ENCODE measurements around the gene PSMA2. TPM values are rescaled to one million over a fixed set of nuclear protein-coding genes. Genes with fewer than 3 reads are reported as not detected.

PSMA2 gene
- polyA plus RNA-seq, 1 of the 3 experiments (the other 2 are of a cell fraction): 101 TPM

GRCh38 chr7:42961170-42961569 lies 29.2 kb upstream of the PSMA2 start:
- no peak overlapping the region for H2AFZ ChIP-seq (ENCODE audit: low read depth)
- H3K4me1 ChIP-seq (ENCODE audit: control insufficient read depth in 1 of 2, insufficient read depth in 2 of 2, low read depth in 1 of 2, low read length in 1 of 2): no peaks in the 10 kb centered on the region
- H3K9me2 ChIP-seq: no peaks in the 10 kb centered on the region
- H3K9ac ChIP-seq: no peak overlapping the region
- ChIA-PET CTCF (interaction anchor here (0.9 to 2.6 kb wide), 6 partner anchors 11 to 622 kb away, joined by 3 to 17 read pairs (median 5); partner anchors contain the start of gene STK17A), POLR2A (no interaction called here)
- no peaks in the 10 kb centered on the region for H3F3A ChIP-seq (replicated peaks; ENCODE audit: insufficient read depth)
- H3K36me3 ChIP-seq (replicated peaks in 1 of 2; ENCODE audit: control insufficient read depth in 1 of 2, insufficient read depth in 2 of 2, low read length in 1 of 2): no peaks in the 10 kb centered on the region
- 2% methylated on average over 2 of the region's 2 CpGs for WGBS (ENCODE audit: low lambda C conversion rate)
- H3K27me3 ChIP-seq (ENCODE audit: insufficient read depth): peaks cover 20% of the 10 kb centered on the region; the same call in 1 of the 2 replicates
- no peak overlapping the region for H3K4me3 ChIP-seq (ENCODE audit: low read depth in 2 of 2, low read length in 1 of 2)
- DNase-seq: no peak
- TF ChIP-seq RFX5 (IDR thresholded peaks at IDR 0.05; ENCODE audit: low read length) (no peak), POLR2AphosphoS5 (IDR thresholded peaks at IDR 0.05; ENCODE audit: low read depth, low read length) (no peak), RCOR1 (IDR thresholded peaks at IDR 0.05; ENCODE audit: low read length) (no peak), RAD21 (IDR thresholded peaks at IDR 0.05; ENCODE audit: low read length) (no peak), SIN3A (IDR thresholded peaks at IDR 0.05; ENCODE audit: borderline replicate concordance, low read depth, low read length) (no peak), SMC3 (IDR thresholded peaks at IDR 0.05; ENCODE audit: low read depth, low read length) (no peak), EZH2phosphoT487 (IDR thresholded peaks at IDR 0.05; ENCODE audit: borderline replicate concordance, low read depth) (no peak), EP300 (IDR thresholded peaks at IDR 0.05; ENCODE audit: borderline replicate concordance in 1 of 2, low read depth in 1 of 2, low read length in 1 of 2) (no peak), TCF12 (IDR thresholded peaks at IDR 0.05) (no peak), USF2 (IDR thresholded peaks at IDR 0.05; ENCODE audit: borderline replicate concordance, low read depth, low read length) (no peak), GATA2 (CRISPR knock-in tag; IDR thresholded peaks at IDR 0.05) (no peak), TEAD4 (IDR thresholded peaks at IDR 0.05; ENCODE audit: borderline replicate concordance, insufficient read depth) (no peak), TAF1 (IDR thresholded peaks at IDR 0.05; ENCODE audit: borderline replicate concordance, low read depth, low read length) (no peak), MEF2A (IDR thresholded peaks at IDR 0.05; ENCODE audit: borderline replicate concordance, low read depth) (no peak), IRF3 (IDR thresholded peaks at IDR 0.05; ENCODE audit: low read depth, low read length) (no peak)
- H4K20me1 ChIP-seq (ENCODE audit: insufficient read depth): no peaks in the 10 kb centered on the region
- H3K9me3 ChIP-seq: no peaks in the 10 kb centered on the region
- no peak overlapping the region for H3K27ac ChIP-seq (ENCODE audit: low read depth in 2 of 2, low read length in 1 of 2)
- H3K79me2 ChIP-seq (ENCODE audit: insufficient read depth): no peaks in the 10 kb centered on the region
- no peak overlapping the region for H3K4me2 ChIP-seq

GRCh38 chr7:42960762-42961161 lies 28.8 kb upstream of the PSMA2 start:
- no peaks in the 10 kb centered on the region for H4K20me1 ChIP-seq (ENCODE audit: insufficient read depth)
- H3K36me3 ChIP-seq (replicated peaks in 1 of 2; ENCODE audit: control insufficient read depth in 1 of 2, insufficient read depth in 2 of 2, low read length in 1 of 2): no peaks in the 10 kb centered on the region
- DNase-seq: no peak
- WGBS (ENCODE audit: low lambda C conversion rate): 2% methylated on average over 2 of the region's 2 CpGs
- no peak overlapping the region for H2AFZ ChIP-seq (ENCODE audit: low read depth)
- H3K4me2 ChIP-seq: no peak overlapping the region
- H3F3A ChIP-seq (replicated peaks; ENCODE audit: insufficient read depth): no peaks in the 10 kb centered on the region
- TF ChIP-seq GATA2 (CRISPR knock-in tag; IDR thresholded peaks at IDR 0.05) (no peak), JUND (IDR thresholded peaks at IDR 0.05) (no peak), RAD21 (IDR thresholded peaks at IDR 0.05; ENCODE audit: low read length) (no peak), FOXJ3 (CRISPR knock-in tag; IDR thresholded peaks at IDR 0.05) (no peak), TAF1 (IDR thresholded peaks at IDR 0.05; ENCODE audit: borderline replicate concordance, low read depth, low read length) (no peak), USF1 (IDR thresholded peaks at IDR 0.05; ENCODE audit: borderline replicate concordance, low read depth) (no peak), ELF1 (IDR thresholded peaks at IDR 0.05) (no peak)
- ChIA-PET POLR2A (no interaction called here), CTCF (interaction anchor here (0.9 to 2.6 kb wide), 7 partner anchors 11 to 879 kb away, joined by 3 to 17 read pairs (median 5); partner anchors contain the start of gene STK17A)
- H3K4me3 ChIP-seq (ENCODE audit: low read depth in 2 of 2, low read length in 1 of 2): no peak overlapping the region
- H3K27ac ChIP-seq (ENCODE audit: low read depth in 2 of 2, low read length in 1 of 2): no peak overlapping the region
- no peaks in the 10 kb centered on the region for H3K9me3 ChIP-seq
- no peak overlapping the region for H3K9ac ChIP-seq
- H3K27me3 ChIP-seq (ENCODE audit: insufficient read depth): peaks cover 20% of the 10 kb centered on the region; the same call in 1 of the 2 replicates
- no peaks in the 10 kb centered on the region for H3K79me2 ChIP-seq (ENCODE audit: insufficient read depth)
- H3K9me2 ChIP-seq: no peaks in the 10 kb centered on the region
- H3K4me1 ChIP-seq (ENCODE audit: control insufficient read depth in 1 of 2, insufficient read depth in 2 of 2, low read depth in 1 of 2, low read length in 1 of 2): no peaks in the 10 kb centered on the region

Measured in SK-N-SH (cell line).